SKM-1 (cell line): Measurements from ENCODE around the gene TGFA.

ENCODE experiments used
- DNase-seq: peaks from one replicate; lab custom pipeline; 2025; ENCODE audit not compliant: unreplicated experiment; lab: John Stamatoyannopoulos, UW

Gene TGFA

GRCh38 chr2:70425682-70426301, 127.8 kb downstream of the TGFA start:
- DNase-seq, result no peak

- DNase-seq, result no peak
These were observed 132.9 kb downstream of the TGFA start for GRCh38 chr2:70420740-70421139.

GRCh38 chr2:70420143-70420542, 133.5 kb downstream of the TGFA start:
- DNase-seq, result no peak

- DNase-seq, result no peak
These were observed 135.1 kb downstream of the TGFA start for GRCh38 chr2:70418514-70418913.

GRCh38 chr2:70417011-70417410, 136.6 kb downstream of the TGFA start:
- no peak for DNase-seq

GRCh38 chr2:70412294-70413070, 141.1 kb downstream of the TGFA start:
- DNase-seq, result no peak

- no peak for DNase-seq
These were observed 142.0 kb downstream of the TGFA start for GRCh38 chr2:70411483-70412125.

- no peak for DNase-seq
These were observed 150.2 kb downstream of the TGFA start for GRCh38 chr2:70403267-70404053.

GRCh38 chr2:70400539-70400938, 153.1 kb downstream of the TGFA start:
- no peak for DNase-seq

GRCh38 chr2:70399046-70399445, 154.6 kb downstream of the TGFA start:
- DNase-seq, result no peak
